GM18511 (cell line): ENCODE results near the gene ICAM2.

Experiments used
- ATAC-seq: cut with Tn5 transposase; IDR thresholded peaks from one replicate; pipeline ENCODE4 v1.9.1; 2021; ENCODE audit warnings: mild to moderate bottlenecking, moderate library complexity; ENCODE audit not compliant: unreplicated experiment

Gene ICAM2

GRCh38 chr17:63978272-63979200 is 41.9 kb downstream of the ICAM2 start:
- ATAC-seq, result no peak

- no peak for ATAC-seq
Measured at GRCh38 chr17:63976702-63977101, 43.7 kb downstream of the ICAM2 start.

GRCh38 chr17:63975541-63976092 is 44.8 kb downstream of the ICAM2 start:
- no peak for ATAC-seq

- no peak for ATAC-seq
Measured at GRCh38 chr17:63974594-63975192, 45.7 kb downstream of the ICAM2 start.

GRCh38 chr17:63973930-63974593 is 46.4 kb downstream of the ICAM2 start:
- no peak for ATAC-seq

GRCh38 chr17:63973247-63973646 is 47.2 kb downstream of the ICAM2 start:
- no peak for ATAC-seq

- ATAC-seq, result no peak
Measured at GRCh38 chr17:63972796-63973195, 47.6 kb downstream of the ICAM2 start, which contains the start of gene SCN4A. TSS of gene SCN4A (minus strand) at chr17:63972918. CDS start at chr17:63972841, 77 bp downstream.

- no peak for ATAC-seq
Measured at GRCh38 chr17:63969278-63969677, 51.2 kb downstream of the ICAM2 start.

- ATAC-seq, result no peak
Measured at GRCh38 chr17:63967953-63968352, 52.5 kb downstream of the ICAM2 start.

- no peak for ATAC-seq
Measured at GRCh38 chr17:63966646-63967264, 53.7 kb downstream of the ICAM2 start.

GRCh38 chr17:63963123-63963522 is 57.3 kb downstream of the ICAM2 start:
- no peak for ATAC-seq

GRCh38 chr17:63962298-63962744 is 58.1 kb downstream of the ICAM2 start:
- no peak for ATAC-seq

GRCh38 chr17:63961355-63962212 is 58.8 kb downstream of the ICAM2 start:
- ATAC-seq, result no peak

- no peak for ATAC-seq
Measured at GRCh38 chr17:63960430-63960829, 60.0 kb downstream of the ICAM2 start.

- ATAC-seq, result no peak
Measured at GRCh38 chr17:63960006-63960405, 60.4 kb downstream of the ICAM2 start.

GRCh38 chr17:63956296-63956920 is 64.0 kb downstream of the ICAM2 start:
- ATAC-seq, result no peak

GRCh38 chr17:63955791-63956190 is 64.6 kb downstream of the ICAM2 start:
- ATAC-seq, result no peak

GRCh38 chr17:63955232-63955631 is 65.2 kb downstream of the ICAM2 start:
- ATAC-seq, result no peak

GRCh38 chr17:63954402-63955063 is 65.9 kb downstream of the ICAM2 start:
- ATAC-seq, result peak; percentile 74
